ENCODE results near the gene APC2. TPM values are rescaled to one million over a fixed set of nuclear protein-coding genes. Genes with fewer than 3 reads are reported as not detected.

APC2 gene
- total RNA-seq, 4 donors from 2014 or later = 0.17 to 0.22 (median 0.19) TPM; not detected in 1

- no peak for TF ChIP-seq CTCF (IDR thresholded peaks at IDR 0.05; ENCODE audit: low read depth)
Measured at GRCh38 chr19:1507192-1507660, 57.3 kb downstream of the APC2 start.

GRCh38 chr19:1507763-1508506 lies 58.0 kb downstream of the APC2 start:
- TF ChIP-seq CTCF (IDR thresholded peaks at IDR 0.05; ENCODE audit: low read depth) = no peak

GRCh38 chr19:1508507-1508856 lies 58.6 kb downstream of the APC2 start:
- no peak for TF ChIP-seq CTCF (IDR thresholded peaks at IDR 0.05; ENCODE audit: low read depth)

- TF ChIP-seq CTCF (IDR thresholded peaks at IDR 0.05; ENCODE audit: low read depth) = no peak
Measured at GRCh38 chr19:1509602-1510441, 59.9 kb downstream of the APC2 start.

GRCh38 chr19:1510442-1510806 lies 60.5 kb downstream of the APC2 start:
- TF ChIP-seq CTCF (IDR thresholded peaks at IDR 0.05; ENCODE audit: low read depth) = no peak

- no peak for TF ChIP-seq CTCF (IDR thresholded peaks at IDR 0.05; ENCODE audit: low read depth)
Measured at GRCh38 chr19:1510807-1511206, 60.9 kb downstream of the APC2 start.

Measured in subcutaneous adipose tissue (tissue), 4 donors.